ENCODE measurements around the gene PTTG2.
A peak's percentile ranks its signal among the peaks of the same experiment; 100 is the strongest.

Gene PTTG2

GRCh38 chr4:37978248-37978924 lies 18.2 kb downstream of the PTTG2 start:
- peak; percentile 81 for DNase-seq (ENCODE audit: low spot score)

DNA sequence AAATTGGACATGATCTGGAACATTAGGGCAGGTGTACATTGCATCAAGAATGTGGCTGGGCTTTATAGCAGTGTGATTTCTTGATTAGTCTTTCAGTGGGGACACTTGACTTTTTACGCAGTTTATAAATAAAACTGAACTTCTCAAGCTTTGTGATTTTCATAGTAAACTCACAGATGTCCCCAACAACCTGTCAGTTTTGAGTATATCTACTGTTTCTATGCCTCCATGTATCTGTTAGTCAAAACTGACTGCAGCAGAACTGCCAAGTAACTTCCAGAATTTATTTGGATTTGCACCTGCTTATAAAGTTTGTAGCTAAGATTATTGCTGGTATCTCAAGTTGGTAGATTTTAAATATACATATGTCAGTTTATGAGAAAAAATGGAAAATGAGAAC lies 20.0 kb downstream of the PTTG2 start:
- TF ChIP-seq, protein P1, sequence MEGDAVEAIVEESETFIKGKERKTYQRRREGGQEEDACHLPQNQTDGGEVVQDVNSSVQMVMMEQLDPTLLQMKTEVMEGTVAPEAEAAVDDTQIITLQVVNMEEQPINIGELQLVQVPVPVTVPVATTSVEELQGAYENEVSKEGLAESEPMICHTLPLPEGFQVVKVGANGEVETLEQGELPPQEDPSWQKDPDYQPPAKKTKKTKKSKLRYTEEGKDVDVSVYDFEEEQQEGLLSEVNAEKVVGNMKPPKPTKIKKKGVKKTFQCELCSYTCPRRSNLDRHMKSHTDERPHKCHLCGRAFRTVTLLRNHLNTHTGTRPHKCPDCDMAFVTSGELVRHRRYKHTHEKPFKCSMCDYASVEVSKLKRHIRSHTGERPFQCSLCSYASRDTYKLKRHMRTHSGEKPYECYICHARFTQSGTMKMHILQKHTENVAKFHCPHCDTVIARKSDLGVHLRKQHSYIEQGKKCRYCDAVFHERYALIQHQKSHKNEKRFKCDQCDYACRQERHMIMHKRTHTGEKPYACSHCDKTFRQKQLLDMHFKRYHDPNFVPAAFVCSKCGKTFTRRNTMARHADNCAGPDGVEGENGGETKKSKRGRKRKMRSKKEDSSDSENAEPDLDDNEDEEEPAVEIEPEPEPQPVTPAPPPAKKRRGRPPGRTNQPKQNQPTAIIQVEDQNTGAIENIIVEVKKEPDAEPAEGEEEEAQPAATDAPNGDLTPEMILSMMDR (IDR thresholded peaks at IDR 0.05) = no peak
- no peak for DNase-seq (ENCODE audit: low spot score)
- peak overlapping the region in 1 of 2 donors; percentile 35 for H3K27ac ChIP-seq
- H3K4me3 ChIP-seq = no peak overlapping the region

More at GRCh38 chr4:37978248-37978924, 18.2 kb downstream of the PTTG2 start:
- TF ChIP-seq, protein P1 (IDR thresholded peaks at IDR 0.05) = no peak
- peak overlapping the region; percentile 99 to 100 for H3K27ac ChIP-seq
- peak overlapping the region; percentile 99 for H3K4me3 ChIP-seq

DNA sequence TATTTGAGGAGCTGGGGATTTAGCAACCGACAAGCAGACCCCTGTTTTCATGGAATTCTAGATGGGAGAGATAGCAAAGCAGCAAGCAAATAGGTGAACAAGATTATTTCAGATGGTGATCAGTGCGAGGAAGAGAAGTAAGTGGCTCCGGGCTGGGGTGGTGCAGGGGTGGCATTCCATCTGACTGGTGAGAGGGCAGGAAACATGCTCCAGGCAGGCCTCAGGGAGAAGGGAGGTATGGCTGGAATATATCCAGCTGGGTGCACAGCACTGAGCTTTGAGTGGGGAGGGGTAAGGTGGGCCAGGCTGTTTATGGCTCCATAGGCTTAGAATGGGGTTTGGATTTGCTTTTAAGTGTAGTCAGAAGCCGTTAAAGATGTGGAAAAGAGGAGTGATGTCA lies 21.2 kb downstream of the PTTG2 start:
- TF ChIP-seq, protein P1 (IDR thresholded peaks at IDR 0.05) = no peak
- H3K27ac ChIP-seq = peak overlapping the region; percentile 68 to 84
- DNase-seq (ENCODE audit: low spot score) = no peak
- peak overlapping the region; percentile 40 for H3K4me3 ChIP-seq

- H3K4me3 ChIP-seq = peak overlapping the region; percentile 40
- TF ChIP-seq, protein P1 (IDR thresholded peaks at IDR 0.05) = no peak
- no peak for DNase-seq (ENCODE audit: low spot score)
- peak overlapping the region; percentile 68 to 84 for H3K27ac ChIP-seq
These were observed 21.9 kb downstream of the PTTG2 start for GRCh38 chr4:37981844-37982720.

GRCh38 chr4:37982736-37983135 lies 22.5 kb downstream of the PTTG2 start:
- Histone ChIP-seq H3K4me3 (peak overlapping the region; percentile 40), H3K27ac (peak overlapping the region; percentile 68 to 84)
- no peak for DNase-seq (ENCODE audit: low spot score)
- TF ChIP-seq, protein P1 (IDR thresholded peaks at IDR 0.05) = no peak

DNA sequence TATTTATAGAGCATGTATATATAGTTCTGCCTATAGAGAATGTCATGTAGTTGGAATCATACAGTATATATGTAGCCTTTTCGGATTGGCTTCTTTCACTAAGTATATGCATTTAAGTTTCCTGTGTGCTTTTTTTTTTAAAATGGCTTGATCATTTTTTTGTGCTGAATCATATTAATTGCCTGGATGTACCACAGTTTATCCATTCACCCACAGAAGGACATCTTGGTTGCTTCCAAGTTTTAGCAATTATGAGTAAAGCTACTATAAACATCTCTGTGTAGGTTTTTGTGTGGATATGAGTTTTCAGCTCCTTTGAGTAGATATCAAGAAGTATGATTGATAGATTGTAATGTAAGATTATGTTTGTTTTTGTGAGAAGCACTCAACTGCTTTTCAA lies 23.8 kb downstream of the PTTG2 start:
- Histone ChIP-seq H3K4me3 (no peak overlapping the region), H3K27ac (peak overlapping the region; percentile 25 to 84)
- DNase-seq (ENCODE audit: low spot score) = no peak
- TF ChIP-seq, protein P1 (IDR thresholded peaks at IDR 0.05) = no peak

All from coronary artery (tissue), 2 donors.